HG02938 (cell line): ENCODE data around the gene TMEM181.
"Not testable (repeated sequence)": the region's sequence is repeated elsewhere in the genome, so short reads cannot be mapped to it uniquely, and the experiment has no call there.

Experiments used
- ATAC-seq: cut with Tn5 transposase; IDR thresholded peaks from one replicate; pipeline ENCODE4 v1.9.1; 2021; ENCODE audit warnings: mild to moderate bottlenecking, moderate library complexity; ENCODE audit not compliant: unreplicated experiment

Gene TMEM181

DNA sequence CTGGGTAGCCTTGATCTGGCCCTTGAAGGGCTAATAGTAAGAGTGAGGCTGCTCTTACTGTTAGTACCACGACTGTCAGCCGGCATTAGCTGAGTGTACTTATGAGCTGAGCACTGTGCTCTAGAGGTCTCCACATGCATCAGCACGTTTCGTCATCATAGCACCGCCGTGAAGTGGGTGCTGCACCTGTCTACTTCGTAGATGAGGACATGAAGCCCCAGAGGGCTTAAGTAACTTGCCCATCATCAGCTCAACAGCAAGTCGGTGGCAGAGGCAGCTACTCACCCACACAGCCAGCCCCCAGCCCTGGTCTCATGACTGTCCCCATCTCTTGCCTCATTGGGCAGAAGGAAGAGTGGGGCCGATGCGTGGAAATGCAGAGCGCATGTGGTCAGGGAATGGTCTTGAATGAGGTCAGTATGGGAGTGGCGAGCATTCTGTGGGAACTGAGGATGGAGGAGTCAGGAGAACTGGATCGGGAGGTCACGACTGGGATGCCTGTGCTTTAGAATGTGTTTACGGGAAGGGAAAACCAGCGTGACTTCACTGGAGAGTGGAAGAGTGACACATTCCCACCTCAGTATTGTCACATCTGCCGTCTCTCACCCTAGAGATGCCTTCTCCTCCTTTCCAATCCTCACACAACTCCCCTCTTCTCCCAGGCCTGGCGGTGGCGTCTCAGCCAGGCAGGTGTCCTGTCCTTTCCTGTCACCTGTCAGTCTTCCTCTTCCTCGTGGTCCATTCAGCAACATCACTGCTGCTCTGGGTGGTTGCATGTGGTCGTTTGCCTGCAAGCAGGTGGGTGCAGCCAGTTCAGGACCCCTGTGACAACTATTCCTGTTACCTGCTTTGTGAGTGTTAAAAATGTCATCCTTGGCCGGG is 95.9 kb downstream of the TMEM181 start:
- ATAC-seq, result no peak

DNA sequence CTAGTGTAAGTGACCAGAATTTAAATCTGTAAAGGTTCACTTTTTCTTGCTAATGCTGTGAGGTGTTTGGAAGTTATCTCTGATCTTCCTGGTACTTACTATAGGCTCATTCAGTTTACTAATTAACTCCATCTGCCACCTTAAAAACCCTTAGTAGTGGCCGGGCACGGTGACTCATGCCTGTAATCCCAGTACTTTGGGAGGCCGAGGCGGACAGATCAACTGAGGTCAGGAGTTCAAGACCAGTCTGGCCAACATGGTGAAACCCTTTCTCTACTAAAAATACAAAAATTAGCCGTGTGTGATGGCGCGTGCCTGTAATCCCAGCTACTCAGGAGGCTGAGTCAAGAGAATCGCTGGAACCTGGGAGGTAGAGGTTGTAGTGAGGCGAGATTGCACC is 97.1 kb downstream of the TMEM181 start:
- not testable (repeated sequence) for ATAC-seq

- ATAC-seq, result no peak
Observed at GRCh38 chr6:158660333-158660754, 100.5 kb downstream of the TMEM181 start.

DNA sequence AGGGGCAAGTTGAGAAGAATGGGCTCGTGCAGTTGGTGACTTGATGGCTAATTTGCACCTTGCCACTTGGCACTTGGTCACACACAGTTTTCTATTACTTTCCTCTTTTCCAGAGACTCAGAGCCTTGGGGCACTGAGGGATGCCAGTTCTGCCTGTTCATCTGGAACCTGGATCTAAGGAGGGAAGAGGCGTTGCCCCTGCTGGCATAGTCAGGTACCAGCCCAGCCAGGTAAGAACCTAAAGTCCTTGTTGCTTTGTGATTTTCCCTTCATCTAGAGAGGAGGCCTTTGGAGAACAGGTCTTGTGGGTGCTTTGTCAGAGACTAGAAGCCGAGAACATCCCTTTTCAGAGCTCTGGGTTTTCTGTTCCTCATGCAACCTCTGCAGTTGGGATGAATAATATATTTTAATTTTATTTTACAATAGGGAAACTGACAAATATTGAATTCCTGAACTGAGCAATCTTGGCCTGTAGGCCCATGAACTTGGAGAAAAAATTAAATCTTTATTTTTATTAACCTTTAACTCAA is 101.3 kb downstream of the TMEM181 start:
- ATAC-seq, result no peak

GRCh38 chr6:158662607-158662953 is 102.7 kb downstream of the TMEM181 start:
- no peak for ATAC-seq

GRCh38 chr6:158662954-158663624 is 103.2 kb downstream of the TMEM181 start:
- no peak for ATAC-seq

DNA sequence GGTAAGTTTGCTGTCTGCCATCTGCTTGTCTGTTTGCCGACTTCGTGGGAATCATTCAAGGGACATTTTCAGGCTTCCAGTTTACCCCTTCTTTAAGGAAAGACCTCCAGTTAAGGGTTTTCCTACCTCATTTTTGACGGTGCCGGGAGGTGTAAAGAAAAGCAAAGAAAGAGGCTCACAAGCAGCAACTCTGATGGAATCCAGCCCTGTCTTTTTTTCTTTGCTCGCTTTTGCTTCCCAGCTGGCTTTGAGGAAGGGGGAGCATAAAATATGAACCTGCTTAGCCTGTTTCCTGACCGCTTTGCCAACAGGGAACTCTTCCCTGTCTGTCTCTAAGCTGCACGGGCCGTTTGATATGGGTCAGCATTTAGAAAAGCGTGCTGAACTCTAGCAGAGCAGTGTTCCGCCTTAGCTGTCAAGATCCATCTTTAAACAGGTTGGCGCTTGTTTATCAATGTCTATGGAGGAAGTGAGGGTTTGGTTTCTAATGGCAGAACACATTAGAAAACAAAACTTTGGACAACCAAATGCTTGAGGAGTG is 103.8 kb downstream of the TMEM181 start:
- no peak for ATAC-seq

DNA sequence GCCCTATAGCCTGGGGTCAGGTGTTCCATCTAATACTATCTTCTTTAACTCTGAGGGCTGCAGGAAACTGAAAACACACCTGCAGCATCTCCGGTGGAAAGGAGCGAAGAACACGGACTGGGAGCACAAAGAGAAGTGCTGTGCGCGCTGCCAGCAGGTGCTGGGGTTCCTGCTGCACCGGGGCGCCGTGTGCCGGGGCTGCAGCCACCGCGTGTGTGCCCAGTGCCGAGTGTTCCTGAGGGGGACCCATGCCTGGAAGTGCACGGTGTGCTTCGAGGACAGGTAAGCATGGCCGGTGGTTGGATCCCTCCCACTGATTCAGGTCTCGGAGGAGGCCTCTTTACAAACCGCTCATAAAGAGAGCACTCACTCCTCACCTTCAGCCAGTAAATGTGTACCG is 105.4 kb downstream of the TMEM181 start:
- no peak for ATAC-seq

GRCh38 chr6:158666628-158667359 is 106.9 kb downstream of the TMEM181 start:
- ATAC-seq, result no peak

DNA sequence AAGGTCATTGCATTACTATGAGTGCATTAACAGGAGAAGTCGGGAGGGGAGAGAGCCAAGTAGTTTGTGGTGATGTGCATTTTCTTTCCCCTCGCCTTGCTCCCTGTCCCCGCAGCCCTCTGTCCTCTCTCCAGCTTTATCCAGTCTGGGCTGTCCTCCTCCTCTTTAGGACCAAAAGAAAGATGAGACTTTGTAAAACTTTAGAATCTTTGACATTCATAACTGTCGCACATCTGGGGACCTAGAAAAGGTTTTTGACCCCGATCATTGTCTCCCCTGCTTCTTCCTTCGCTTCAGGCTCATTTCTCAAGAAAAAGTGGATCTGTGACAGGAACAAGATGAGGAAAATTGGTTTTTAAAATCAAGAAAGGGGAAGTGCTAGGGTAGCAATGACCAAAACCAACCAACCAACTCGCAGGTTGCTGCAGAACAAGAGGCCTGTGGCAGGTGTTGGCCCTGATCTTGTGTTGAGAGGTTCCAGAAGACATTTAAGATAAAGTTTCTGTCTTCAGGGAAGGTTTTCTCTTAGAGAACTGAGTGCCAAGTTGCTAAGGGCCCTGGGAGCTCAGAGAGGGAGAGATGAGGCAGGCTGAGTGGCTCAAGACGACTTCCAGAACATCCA is 107.6 kb downstream of the TMEM181 start:
- no peak for ATAC-seq

DNA sequence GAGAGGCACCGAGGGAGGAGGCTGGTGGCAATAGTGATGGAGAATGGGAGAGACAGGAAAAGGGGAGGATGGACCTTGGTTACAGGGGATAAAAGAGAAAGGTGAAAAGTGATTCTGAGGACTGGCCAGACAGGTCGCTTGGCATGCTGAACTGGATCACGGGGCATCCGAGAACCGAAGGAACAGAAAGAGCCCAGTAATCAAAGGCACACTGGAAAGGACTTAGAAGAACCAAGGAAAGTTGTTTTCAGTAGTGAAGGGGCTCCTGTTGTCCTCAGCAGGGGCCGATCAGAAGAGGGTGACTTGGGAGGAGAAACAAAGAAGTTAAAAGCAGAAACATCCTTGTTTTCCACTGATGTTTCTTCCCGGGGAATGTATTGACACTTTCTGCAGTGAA is 108.8 kb downstream of the TMEM181 start:
- ATAC-seq, result no peak

DNA sequence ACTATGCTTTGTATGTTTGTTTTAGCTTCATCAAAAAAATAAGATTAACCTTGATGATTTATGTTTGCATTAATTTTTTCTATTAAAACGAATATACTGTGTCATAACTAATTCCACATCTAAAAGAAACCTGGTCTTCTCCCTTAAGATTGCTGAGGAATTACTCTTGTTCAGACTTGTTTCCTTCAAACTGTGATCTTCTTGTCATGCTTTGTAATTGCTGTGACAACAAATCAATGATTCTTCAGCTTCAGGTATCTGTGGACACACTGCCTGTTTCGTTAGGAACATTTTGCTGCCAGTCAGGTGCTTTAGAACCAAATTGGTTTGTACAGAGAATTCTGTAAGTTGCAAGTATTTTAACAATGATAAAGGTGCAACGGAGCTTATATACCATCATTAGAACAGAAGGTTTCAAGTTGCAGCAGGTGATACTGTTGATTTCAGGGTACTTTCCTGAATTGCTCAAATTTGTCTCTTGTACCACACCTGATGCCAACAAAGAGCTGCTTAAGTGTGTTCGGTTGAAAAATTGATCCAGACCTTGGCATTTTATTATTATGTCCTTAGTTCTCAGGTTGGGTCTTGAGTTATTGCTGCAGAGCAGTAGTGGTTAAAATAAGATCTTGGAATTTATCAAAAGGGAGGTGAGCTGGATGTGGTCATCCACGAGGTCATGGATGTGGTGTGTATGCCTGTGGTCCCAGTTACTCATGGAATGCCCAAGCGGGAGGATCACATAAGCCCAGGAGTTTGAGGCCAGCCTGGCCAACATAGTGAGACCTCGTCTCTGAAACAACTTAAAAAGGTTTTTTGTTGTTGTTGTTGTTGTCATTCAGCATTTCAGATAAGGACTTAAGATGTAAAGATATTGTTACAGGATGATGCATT is 109.5 kb downstream of the TMEM181 start:
- no peak for ATAC-seq

GRCh38 chr6:158672119-158672518 is 112.2 kb downstream of the TMEM181 start:
- ATAC-seq, result not testable (repeated sequence)

- no peak for ATAC-seq
Observed at GRCh38 chr6:158672726-158673125, 112.8 kb downstream of the TMEM181 start.

DNA sequence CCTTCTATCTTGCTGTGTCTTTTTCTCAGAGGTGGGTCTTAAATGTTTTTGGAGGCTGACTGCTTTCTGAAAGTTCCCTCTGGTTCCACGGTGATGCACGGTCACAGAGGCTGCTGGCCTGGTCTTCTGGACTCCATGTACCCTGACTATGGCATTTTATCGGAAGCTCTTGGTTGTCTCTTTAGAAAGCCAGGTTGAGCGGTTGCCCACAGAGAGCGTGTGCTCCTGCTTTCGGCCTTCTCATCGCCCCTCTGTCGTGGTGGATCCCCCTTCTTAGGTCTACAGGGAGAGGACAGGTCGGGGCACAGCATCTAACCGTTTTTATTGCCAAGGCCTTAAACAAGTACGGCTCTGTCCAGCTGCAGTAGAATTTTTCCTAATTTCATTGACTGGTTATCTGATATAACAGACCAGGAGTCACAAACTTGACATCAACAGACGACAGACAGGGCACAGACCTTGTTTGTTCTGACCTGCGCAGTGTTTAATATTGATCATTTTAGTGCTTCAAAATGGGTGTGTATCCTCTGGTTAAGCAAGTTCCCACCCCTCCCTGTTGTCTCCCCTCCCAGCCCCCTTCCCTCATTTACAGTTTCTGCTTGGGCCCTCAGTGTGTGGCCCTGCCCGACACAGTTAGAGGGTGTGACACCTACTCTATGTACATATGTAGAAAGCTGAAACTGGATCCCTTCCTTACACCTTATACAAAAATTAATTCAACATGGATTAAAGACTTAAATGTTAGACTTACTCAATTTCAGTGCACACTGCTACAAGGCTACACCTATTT is 114.6 kb downstream of the TMEM181 start:
- ATAC-seq, result no peak

- not testable (repeated sequence) for ATAC-seq
Observed at GRCh38 chr6:158677094-158677493, 117.2 kb downstream of the TMEM181 start.

DNA sequence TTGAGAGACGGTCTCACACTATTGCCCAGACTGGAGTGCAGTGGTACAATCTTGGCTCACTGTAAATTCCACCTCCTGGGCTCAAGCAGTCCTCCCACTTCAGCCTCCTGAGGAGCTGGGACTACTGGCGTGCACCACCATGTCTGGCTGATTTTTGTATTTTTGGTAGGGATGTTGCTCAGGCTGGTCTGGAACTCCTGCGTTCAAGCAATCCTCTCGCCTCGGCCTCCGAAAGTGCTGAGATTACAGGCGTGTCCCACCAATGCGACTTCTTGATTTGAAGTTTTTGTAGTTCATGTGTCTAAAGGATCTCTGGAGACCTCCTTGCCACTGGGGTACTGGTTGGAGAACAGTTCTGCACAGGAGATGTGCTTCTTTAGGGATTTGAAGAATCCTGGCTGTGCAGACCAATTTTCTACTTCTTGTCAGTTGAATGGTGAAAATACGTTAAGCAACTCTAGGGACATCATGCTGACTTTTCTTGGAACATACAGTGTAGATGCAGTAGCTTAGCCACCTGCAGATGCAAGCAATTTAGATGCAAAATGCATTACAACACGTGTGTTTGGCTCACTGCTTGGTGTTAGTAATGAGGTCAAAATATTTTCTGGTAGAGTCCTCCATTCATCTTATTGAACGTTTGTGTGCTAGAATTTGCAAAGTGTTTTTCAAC is 118.2 kb downstream of the TMEM181 start:
- no peak for ATAC-seq

DNA sequence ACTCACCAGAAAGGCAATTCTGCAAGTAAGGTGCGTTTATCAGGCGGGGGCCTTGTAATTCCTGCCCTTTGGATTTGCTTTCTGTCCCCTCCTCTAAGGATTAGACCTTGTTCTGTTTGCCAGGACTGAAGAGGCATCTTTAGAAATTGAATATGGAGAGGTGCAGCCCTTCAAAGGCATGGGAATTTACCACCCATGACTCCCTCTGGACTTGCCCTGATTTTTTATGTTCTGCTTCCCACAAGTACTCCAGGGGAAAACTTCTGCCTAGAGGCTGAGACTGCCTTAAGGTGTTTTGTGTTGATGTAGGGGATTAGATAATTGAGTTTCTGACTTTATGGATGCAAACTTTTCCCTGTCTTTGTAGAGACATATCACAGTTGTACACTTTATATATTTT is 120.1 kb downstream of the TMEM181 start:
- ATAC-seq, result no peak
